GM18907 (cell line): ENCODE results near the gene ARMC12.

Source experiments
- ATAC-seq: cut with Tn5 transposase; IDR thresholded peaks from one replicate; pipeline ENCODE4 v1.9.1; 2021; ENCODE audit warnings: mild to moderate bottlenecking, moderate library complexity; ENCODE audit not compliant: unreplicated experiment

The ARMC12 gene

GRCh38 chr6:35769211-35769610, 32.4 kb downstream of the ARMC12 start:
- no peak for ATAC-seq

GRCh38 chr6:35771343-35771627, 34.5 kb downstream of the ARMC12 start:
- ATAC-seq: no peak

GRCh38 chr6:35774116-35774794, 37.4 kb downstream of the ARMC12 start:
- ATAC-seq: no peak

- ATAC-seq: no peak
These were observed 38.2 kb downstream of the ARMC12 start for GRCh38 chr6:35775031-35775430.

DNA sequence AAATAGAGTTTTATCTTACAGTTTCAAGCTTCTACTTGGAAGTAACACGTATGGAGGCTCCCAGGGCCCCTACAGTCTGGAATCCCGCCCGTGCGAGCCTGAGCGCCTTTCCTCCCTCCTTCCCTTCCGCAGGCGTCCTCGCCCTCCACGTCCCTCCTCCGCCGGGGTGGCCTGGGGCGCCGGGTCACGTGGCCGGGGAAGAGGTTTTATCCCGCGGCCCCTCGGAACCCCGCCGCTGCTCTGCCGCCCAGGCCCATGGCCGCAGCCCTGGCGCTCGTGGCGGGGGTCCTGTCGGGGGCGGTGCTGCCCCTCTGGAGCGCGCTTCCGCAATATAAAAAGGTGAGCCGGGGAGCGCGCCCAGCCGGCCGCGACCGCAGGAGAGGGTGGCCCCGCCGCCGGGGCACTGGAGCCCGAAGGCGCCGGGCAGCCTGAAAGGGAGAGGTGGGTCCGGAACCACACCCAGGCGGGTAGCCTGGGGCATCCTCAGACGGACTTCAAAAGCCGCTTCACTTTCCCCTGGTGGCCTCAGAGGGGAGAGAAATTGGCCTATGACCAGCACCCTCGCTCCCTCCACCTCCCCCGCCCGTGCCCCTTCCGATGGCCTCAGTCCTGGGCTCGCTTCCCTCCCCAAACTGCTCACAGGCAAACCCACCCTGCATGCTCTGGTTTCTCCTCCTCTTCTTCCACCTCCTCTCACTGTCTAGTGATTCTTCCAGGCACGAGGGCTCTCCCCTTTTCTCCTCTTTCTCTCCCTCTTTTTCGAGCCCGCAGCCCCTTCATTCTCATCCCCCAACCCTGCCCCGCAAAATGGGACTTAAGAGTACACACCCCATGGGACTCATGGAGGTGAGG, 39.8 kb downstream of the ARMC12 start, which contains the start of gene CLPSL2:
Gene CLPSL2 (plus strand): TSS at position 235 of the 852 bp plus-strand sequence. CDS start 21 bp downstream, at position 256.
- no peak for ATAC-seq

GRCh38 chr6:35777356-35778102, 40.7 kb downstream of the ARMC12 start:
- ATAC-seq: no peak

DNA sequence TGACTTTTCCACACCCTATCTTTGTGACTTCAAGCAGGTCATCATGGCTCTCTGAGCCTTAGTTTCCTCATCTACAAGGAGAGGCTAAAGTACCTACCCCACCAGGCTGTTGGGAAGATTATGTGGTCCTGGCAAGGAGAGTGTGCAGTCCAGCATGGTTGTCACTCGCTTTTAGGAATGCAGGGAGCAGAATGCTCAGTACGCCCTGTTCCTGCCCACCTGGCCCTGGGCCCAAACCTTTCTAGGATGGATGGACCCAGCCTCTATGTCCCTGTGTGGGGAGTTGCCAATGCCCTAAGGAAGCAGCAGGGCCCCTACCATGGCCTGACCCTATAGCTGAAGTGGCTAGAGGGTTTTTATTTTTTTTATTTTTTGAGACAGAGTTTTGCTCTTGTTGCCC, 41.6 kb downstream of the ARMC12 start:
- ATAC-seq: no peak

DNA sequence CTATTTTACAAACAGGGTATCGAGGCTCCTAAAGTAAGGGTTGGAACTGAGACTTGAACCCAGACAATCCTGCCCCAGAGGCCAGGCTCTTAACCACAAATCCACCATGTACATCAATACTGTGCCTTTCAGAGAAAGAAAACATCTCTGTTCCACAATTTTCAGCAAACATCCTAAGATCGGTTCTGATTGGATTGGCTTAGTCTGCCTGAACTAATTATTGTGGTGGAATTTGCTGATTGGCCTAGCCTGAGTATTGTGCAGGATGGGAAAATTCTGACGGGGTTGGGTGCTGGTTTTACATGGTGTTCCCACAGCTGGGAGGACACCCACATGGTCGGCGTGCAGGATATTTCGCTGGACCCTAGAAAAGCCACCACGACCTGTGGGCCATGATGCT, 43.9 kb downstream of the ARMC12 start, which contains the start of gene CLPSL1:
Gene CLPSL1 (plus strand): TSS at position 301 of the 400 bp plus-strand sequence. CDS start 92 bp downstream, at position 393.
- no peak for ATAC-seq

- ATAC-seq: no peak
These were observed 44.5 kb downstream of the ARMC12 start for GRCh38 chr6:35781290-35781689.

GRCh38 chr6:35782424-35782823, 45.6 kb downstream of the ARMC12 start:
- ATAC-seq: no peak

DNA sequence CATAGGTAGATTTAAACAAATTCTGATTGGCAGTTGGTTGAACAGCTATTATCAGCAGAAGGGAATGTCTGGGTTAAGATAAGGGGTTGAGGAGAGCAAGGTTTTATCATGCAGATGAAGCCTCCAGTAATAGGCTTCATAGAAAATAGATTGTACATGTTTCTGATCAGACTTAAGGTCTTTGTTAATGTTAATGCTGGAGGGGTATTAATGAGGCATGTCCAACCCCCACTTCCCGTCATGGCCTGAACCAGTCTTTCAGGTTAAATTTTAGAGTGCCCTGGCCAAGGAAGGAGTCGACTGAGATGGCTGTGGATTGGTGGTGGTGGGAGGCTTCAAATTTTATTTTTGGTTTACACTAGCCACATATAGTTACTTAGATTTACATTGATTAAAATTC, 47.4 kb downstream of the ARMC12 start:
- ATAC-seq: no peak

DNA sequence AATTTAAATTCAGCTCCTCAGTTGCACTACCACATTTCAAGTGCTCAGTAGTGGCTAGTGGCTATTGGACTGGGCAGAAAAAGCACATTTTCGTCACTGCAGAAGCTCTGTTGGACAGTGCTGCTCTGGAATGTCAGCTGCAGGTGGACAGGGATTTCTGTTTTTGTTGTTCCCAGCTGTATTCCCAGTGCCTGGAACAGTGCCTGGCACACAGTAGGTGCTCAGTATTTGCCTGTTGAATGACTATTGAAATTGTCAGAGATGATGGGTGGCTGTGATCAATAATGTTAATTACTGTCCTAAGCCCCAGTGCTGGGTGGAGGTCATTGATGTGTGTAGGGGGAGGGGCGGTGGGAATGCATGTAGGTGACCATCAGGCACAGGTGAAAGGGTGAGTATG, 49.4 kb downstream of the ARMC12 start:
- no peak for ATAC-seq

DNA sequence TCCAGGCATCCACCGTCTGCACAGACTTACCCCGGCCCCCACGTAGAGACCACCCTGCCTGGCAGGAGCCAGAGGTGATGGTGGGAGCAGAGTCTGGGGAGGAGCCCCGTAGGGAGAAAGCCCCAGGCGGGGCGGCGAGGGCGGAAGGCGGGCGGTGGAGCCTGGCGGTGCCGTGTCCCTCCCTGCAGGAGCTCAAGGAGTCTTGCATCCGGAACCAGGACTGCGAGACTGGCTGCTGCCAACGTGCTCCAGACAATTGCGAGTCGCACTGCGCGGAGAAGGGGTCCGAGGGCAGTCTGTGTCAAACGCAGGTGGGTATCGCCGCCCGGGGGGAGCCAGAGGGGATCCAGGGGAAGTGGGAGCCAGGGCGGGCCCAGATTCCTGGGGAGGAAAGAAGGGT, 50.0 kb downstream of the ARMC12 start:
- ATAC-seq: no peak

DNA sequence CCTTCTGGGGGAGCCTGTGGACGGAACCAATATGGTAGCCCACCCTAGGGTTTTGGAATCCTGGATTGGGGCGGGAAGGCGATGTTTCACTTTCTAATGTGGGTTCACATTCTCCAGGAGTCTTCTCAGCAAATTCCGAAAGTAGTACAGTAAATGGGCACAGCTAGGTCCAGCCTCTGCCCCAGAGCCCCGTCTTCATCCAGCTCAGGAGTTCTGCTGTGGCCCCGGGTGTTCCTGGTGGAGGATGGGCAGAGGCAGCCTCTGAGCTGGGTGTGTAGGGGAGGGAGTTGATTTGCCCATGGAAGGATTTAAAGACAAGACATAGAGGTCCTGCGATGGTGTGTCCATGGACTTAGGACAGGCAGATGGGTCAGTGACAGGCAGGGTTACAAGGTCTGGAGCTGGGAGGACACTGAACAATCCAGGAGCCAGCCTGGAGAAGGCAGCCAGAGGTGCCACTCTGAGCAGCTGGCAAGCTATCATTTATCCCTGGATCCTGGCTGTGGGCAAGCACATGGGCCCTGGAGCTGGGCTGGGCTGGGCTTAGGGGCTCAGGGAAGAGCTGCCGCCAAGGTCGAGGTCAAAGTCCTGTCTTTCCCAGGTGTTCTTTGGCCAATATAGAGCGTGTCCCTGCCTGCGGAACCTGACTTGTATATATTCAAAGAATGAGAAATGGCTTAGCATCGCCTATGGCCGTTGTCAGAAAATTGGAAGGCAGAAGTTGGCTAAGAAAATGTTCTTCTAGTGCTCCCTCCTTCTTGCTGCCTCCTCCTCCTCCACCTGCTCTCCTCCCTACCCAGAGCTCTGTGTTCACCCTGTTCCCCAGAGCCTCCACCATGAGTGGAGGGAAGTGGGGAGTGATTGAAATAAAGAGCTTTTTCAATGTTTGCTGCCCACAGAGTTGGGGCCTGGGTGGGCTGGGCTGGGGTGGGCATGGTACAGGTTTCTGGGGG, 50.7 kb downstream of the ARMC12 start:
- no peak for ATAC-seq

DNA sequence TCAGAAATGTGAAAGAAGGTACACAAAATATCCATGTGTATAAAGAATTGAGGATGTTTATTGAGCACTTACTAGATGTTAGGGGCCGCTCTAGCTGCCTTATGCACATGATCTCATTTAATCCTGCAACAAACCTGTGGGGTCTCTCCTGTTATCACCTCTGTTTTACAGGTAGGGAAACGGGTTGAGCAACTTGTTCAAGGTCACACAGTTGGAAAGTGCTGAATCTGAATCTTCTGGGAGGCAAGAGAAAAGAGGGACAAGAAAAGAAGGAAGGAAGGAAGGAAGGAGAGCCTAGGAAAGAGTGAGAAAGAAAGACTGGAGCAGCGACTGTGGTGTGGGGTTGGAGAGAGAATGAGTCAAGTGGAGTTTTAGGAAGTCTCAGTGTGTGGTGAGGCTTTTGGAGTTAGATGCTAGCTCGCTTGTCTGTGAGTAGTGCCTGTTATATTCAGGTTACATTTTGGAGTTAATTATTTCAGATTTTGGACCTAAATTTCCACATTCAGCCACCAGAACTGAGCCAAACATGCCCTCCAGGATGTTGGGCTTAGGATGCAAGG, 51.7 kb downstream of the ARMC12 start:
- no peak for ATAC-seq

DNA sequence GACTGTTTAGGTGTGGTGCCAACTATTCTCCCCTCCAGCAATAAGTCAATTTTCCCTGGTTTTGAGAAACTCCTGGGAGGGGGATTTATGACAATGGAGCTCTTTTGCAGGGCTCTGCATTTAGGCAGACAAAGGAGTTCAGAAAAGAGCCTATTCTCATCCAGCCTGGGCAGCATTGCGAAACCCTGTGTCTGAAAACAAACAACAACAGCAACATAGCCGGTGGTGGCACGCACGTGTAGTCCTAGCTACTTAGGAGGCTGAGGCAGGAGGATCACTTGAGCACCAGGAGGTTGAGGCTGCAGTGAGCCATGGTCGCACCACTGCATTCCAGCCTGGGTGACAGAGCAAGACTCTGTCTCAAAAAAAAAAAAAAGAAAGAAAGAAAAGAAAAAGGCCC, 53.9 kb downstream of the ARMC12 start:
- no peak for ATAC-seq

- no peak for ATAC-seq
These were observed 58.0 kb downstream of the ARMC12 start for GRCh38 chr6:35794536-35795452.

DNA sequence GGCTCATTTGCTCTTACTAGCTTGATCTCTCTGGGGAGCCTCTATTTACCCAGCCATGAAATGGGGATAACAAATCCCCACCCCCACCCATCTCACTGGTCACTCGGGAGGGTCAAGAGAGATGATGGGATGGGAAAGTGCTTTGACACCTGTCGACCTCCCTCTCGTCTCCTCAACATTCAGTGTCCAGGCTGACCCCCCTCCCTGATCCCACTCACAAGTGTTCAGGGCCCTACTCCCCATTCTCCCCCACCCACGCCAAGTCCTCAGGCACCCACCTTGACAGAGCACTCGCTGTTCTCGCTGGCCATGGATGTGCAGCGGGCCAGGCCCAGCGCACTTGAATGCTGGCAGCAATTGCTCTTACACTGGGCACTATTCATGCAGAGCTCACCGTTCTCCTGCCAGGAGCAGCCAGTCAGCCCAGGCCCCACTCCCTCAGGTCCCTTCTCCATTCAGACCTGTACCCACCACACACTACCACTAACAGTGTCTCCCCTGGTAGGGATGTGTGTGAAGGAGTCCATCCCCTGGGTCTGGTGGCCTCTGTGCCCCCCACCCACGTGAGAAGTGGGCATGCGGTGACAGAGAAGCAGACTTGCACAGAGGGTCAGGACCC, 58.7 kb downstream of the ARMC12 start:
- ATAC-seq: no peak

- no peak for ATAC-seq
These were observed 59.4 kb downstream of the ARMC12 start for GRCh38 chr6:35796236-35796635.
